GM12878 (cell line): Measurements from ENCODE around the gene RAPGEF6. TPM values are rescaled to one million over a fixed set of nuclear protein-coding genes. Genes with fewer than 3 reads are reported as not detected.

Source experiments
- ATAC-seq: fragments of 200-7000 bp; cut with Tn5 transposase; 3 replicates; pipeline ENCODE4 v1.9.1; 2020; ENCODE audit warnings: mild to moderate bottlenecking, moderate library complexity
- BruUV-seq: library from RNA; stranded (reverse); fragments of 400-500 nt; replicated peaks from 2 replicates; lab custom pipeline; 2021; lab: Mats Ljungman, UMichigan
- CTCF ChIA-PET: fragments of 300-600 bp; sonication (Branson Sonifier 250); formaldehyde crosslinking; extraction: SDS; loops from one replicate; lab custom pipeline; 2021; ENCODE audit warnings: inconsistent platforms; lab: Yijun Ruan, JAX
- POLR2A ChIA-PET: fragments of 350-600 bp; formaldehyde crosslinking; extraction: SDS; loops from one replicate; lab custom pipeline; 2021; ENCODE audit warnings: inconsistent platforms; lab: Charles Lee
- RAD21 ChIA-PET: fragments of 300-600 bp; sonication (Branson Sonifier 250); formaldehyde crosslinking; loops from one replicate; lab custom pipeline; 2023; ENCODE audit warnings: antibody characterized with exemption; ENCODE audit not compliant: unreplicated experiment; lab: Charles Lee
- SMC1A ChIA-PET: fragments of 300-600 bp; sonication (Branson Sonifier 250); formaldehyde crosslinking; loops from one replicate; lab custom pipeline; 2023; ENCODE audit not compliant: unreplicated experiment, uncharacterized antibody; lab: Charles Lee
- DNase-seq: peaks from one replicate; pipeline ENCODE4 v3.0.0-alpha.2; 2011; ENCODE audit warnings: low read depth, low spot score
- FAIRE-seq: peaks from 3 replicates; lab custom pipeline; 2011; peaks lifted over from hg19 to GRCh38; lab: Jason Lieb, UNC
- H2AFZ ChIP-seq: 2 replicates; pipeline ENCODE4 v1.6.0; 2011; ENCODE audit warnings: low read depth, low read length, control low read depth; ENCODE audit not compliant: control insufficient read depth
- H3K27ac ChIP-seq: 2 replicates; pipeline ENCODE4 v1.5.1; 2011; ENCODE audit warnings: control low read depth; ENCODE audit not compliant: control insufficient read depth, insufficient read depth
- H3K27me3 ChIP-seq, 2 experiments: replicated peaks in 1 of 2; 2 replicates each; pipeline versions ENCODE4 v1.6.0 to v1.6.1; 2011; ENCODE audit warnings: low read length in 1 of 2; ENCODE audit not compliant: control insufficient read depth in 2 of 2, insufficient read depth in 2 of 2
- H3K36me3 ChIP-seq, 2 experiments: 2 replicates each; pipeline ENCODE4 v1.5.1; 2011; ENCODE audit warnings: low read length in 1 of 2; ENCODE audit not compliant: control insufficient read depth in 2 of 2, insufficient read depth in 2 of 2
- H3K4me1 ChIP-seq: 2 replicates; pipeline ENCODE4 v1.6.1; 2011; ENCODE audit warnings: mild to moderate bottlenecking, low read length, moderate library complexity, mixed read lengths; ENCODE audit not compliant: control insufficient read depth, insufficient read depth
- H3K4me2 ChIP-seq: 2 replicates; pipeline ENCODE4 v1.6.0; 2011; ENCODE audit warnings: control low read depth; ENCODE audit not compliant: control insufficient read depth, insufficient read depth
- H3K4me3 ChIP-seq: fragments of 200-600 bp; sonication (generic); 2 replicates; pipeline ENCODE4 v1.5.1; 2016
- H3K79me2 ChIP-seq: 2 replicates; pipeline ENCODE4 v1.6.0; 2011; ENCODE audit warnings: low read length; ENCODE audit not compliant: control insufficient read depth, insufficient read depth
- H3K9ac ChIP-seq: 2 replicates; pipeline ENCODE4 v1.8.0; 2011; ENCODE audit warnings: low read length, control low read depth, mixed read lengths; ENCODE audit not compliant: control insufficient read depth, insufficient read depth
- H3K9me3 ChIP-seq: replicated peaks from 3 replicates; pipeline ENCODE4 v1.5.1; 2011; ENCODE audit warnings: mild to moderate bottlenecking, low read length; ENCODE audit not compliant: control insufficient read depth, insufficient read depth
- H4K20me1 ChIP-seq: 2 replicates; pipeline ENCODE4 v1.6.0; 2011; ENCODE audit not compliant: control insufficient read depth, insufficient read depth
- BCL11A ChIP-seq: IDR thresholded peaks from 2 replicates; pipeline ENCODE4 v1.6.1; 2011; ENCODE audit warnings: low read depth, low read length
- CHD4 ChIP-seq: fragments of 200-600 bp; sonication (generic); IDR thresholded peaks from 2 replicates; pipeline ENCODE4 v1.6.1; 2016; ENCODE audit warnings: mild to moderate bottlenecking
- DPF2 ChIP-seq: fragments of 450-650 bp; IDR thresholded peaks from 2 replicates; pipeline ENCODE4 v1.6.1; 2017; ENCODE audit warnings: mild to moderate bottlenecking
- FOXM1 ChIP-seq: IDR thresholded peaks from 2 replicates; pipeline ENCODE4 v1.6.1; 2012; ENCODE audit warnings: low read depth, mild to moderate bottlenecking, inconsistent platforms, low read length, moderate library complexity
- JUND ChIP-seq: IDR thresholded peaks from 2 replicates; pipeline ENCODE4 v1.6.1; 2012; ENCODE audit warnings: low read depth, mild to moderate bottlenecking, low read length, improper control_type of control experiment, moderate library complexity
- MTA3 ChIP-seq: IDR thresholded peaks from 2 replicates; pipeline ENCODE4 v1.6.1; 2012; ENCODE audit warnings: low read length, inconsistent platforms, borderline replicate concordance
- PML ChIP-seq: IDR thresholded peaks from 2 replicates; pipeline ENCODE4 v1.6.1; 2012; ENCODE audit warnings: low read length, inconsistent platforms
- RAD51 ChIP-seq: fragments of 450-650 bp; IDR thresholded peaks from 2 replicates; pipeline ENCODE4 v1.6.1; 2016; ENCODE audit warnings: moderate library complexity, mild to moderate bottlenecking, inconsistent platforms
- SREBF2 ChIP-seq: IDR thresholded peaks from 2 replicates; pipeline ENCODE4 v1.6.1; 2012; ENCODE audit warnings: mild to moderate bottlenecking, low read length
- STAT3 ChIP-seq: IDR thresholded peaks from 2 replicates; pipeline ENCODE4 v1.6.1; 2011; ENCODE audit warnings: low read depth, low read length, improper control_type of control experiment
- USF1 ChIP-seq: IDR thresholded peaks from 2 replicates; pipeline ENCODE4 v1.6.1; 2011; ENCODE audit warnings: borderline replicate concordance, low read depth, mild to moderate bottlenecking, moderate library complexity, mixed read lengths, low read length; ENCODE audit not compliant: insufficient read depth; ENCODE audit errors: extremely low read length
- WGBS: methylation state at CpG from one replicate; pipeline ENCODE4 v1.1.6; 2016; ENCODE audit warnings: low lambda C conversion rate; ENCODE audit not compliant: insufficient replicate concordance, insufficient coverage; ENCODE audit errors: missing lambda C conversion rate; 5-methylcytosine and 5-hydroxymethylcytosine counted together
- in situ Hi-C: fragments of 300-500 bp; cut with MboI; formaldehyde crosslinking; loops from 9 replicates; pipeline ENCODE4 v1.14.3; 2018; ENCODE audit warnings: mixed read lengths
- intact Hi-C: fragments of 100-400 bp; cut with micrococcal nuclease; formaldehyde crosslinking; loops from one replicate; pipeline ENCODE4 v1.14.2; 2022; ENCODE audit not compliant: unreplicated experiment
- polyA plus RNA-seq, 11 experiments: library from polyadenylated mRNA; depleted of rRNA in 4 of 11; unstranded in 6 of 11; stranded (reverse) in 5 of 11; fragments of >200 nt; fragmentation: Nextera tagmentation in 4 of 11; fragmentation: Illumina TruSeq in 1 of 11; extraction: Ambion mirVana in 4 of 11; extraction: Trizol in 1 of 11; gene quantifications; 1 replicate in 1 of 11; 2 replicates in 10 of 11; pipeline versions ENCODE4 v1.2.1 to v1.2.3, GENCODE V29; 2011 to 2016; ENCODE audit warnings: inconsistent platforms in 2 of 11, missing spikeins in 2 of 11, low read depth in 1 of 11
- total RNA-seq, 4 experiments: library from RNA; depleted of rRNA in 3 of 4; stranded (reverse); fragments of >200 nt in 3 of 4; fragmentation: Illumina TruSeq in 1 of 4; extraction: Trizol in 1 of 4; gene quantifications; 2 replicates each; pipeline versions ENCODE4 v1.2.1 to v1.2.3, GENCODE V29; 2013 to 2021
- TF ChIP-seq, protein P1 (sequence below): fragments of 450-650 bp; IDR thresholded peaks from 2 replicates; pipeline ENCODE4 v1.6.1; 2017; ENCODE audit warnings: borderline replicate concordance
- TF ChIP-seq, protein P2 (sequence below): IDR thresholded peaks from 2 replicates; pipeline ENCODE4 v1.6.1; 2011; ENCODE audit warnings: low read depth, mild to moderate bottlenecking, low read length, moderate library complexity, borderline replicate concordance; ENCODE audit errors: extremely low read depth

Gene RAPGEF6
- total and polyA plus RNA-seq, 10 of the 15 experiments (the other 5 are each of a cell fraction or from before 2014, with no cell fraction given) = 2.9 to 24.0 (median 14.2) TPM

DNA sequence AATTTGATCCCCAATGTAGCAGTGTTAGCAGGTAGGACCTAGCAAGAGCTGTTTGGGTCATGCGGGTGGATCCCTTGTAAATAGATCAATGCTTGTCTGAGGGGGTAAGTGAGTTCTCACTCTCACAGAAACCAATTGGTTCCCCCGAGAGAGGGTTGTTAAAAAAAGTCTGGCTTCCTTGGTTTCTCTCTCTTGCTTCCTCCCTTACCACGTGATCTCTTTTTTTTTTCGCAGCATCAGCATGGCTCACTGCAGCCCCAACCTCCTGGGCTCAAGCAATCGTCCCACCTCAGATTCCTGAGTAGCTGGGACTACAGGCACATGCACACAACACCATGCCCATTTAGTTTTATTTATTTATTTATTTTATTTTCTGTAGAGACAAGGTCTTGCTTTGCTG lies 26.4 kb downstream of the RAPGEF6 start:
- no peak for TF ChIP-seq DPF2
- TF ChIP-seq USF1 = peak; percentile 4
- no peak for TF ChIP-seq PML
- peak; percentile 28; the same call in 1 of the 2 replicates for TF ChIP-seq RAD51
- Histone ChIP-seq H3K27ac (no peak overlapping the region; the same call in 1 of the 2 replicates), H3K79me2 (peaks cover 75% of the 10 kb centered on the region), H2AFZ (no peak overlapping the region), H3K9me3 (no peaks in the 10 kb centered on the region; the same call in 2 of the 3 replicates), H3K9ac (no peak overlapping the region), H3K4me2 (peak overlapping the region; percentile 38; the same call in 1 of the 2 replicates), H3K36me3 (peaks cover 0 to 2% of the 10 kb centered on the region in 2 experiments; a peak in 1 of 4 replicates), H4K20me1 (no peaks in the 10 kb centered on the region), H3K4me1 (peaks cover 4% of the 10 kb centered on the region), H3K4me3 (no peak overlapping the region), H3K27me3 (no peaks in the 10 kb centered on the region)
- ChIA-PET POLR2A (no interaction called here), SMC1A (interaction anchor here (0.6 to 2.8 kb wide), 4 partner anchors 22 to 396 kb away, joined by 3 to 9 read pairs (median 4); no protein-coding TSS in a partner anchor), CTCF (interaction anchor here (0.7 kb wide), 2 partner anchors 19 to 205 kb away, joined by 3 read pairs; no protein-coding TSS in a partner anchor), RAD21 (no interaction called here)
- no TSS peak for BruUV-seq
- intact Hi-C loops = no loop called here
- DNase-seq (no peak), FAIRE-seq (no peak), ATAC-seq (no peak; the same call in 1 of the 3 replicates)
- WGBS = 32% methylated on average over 3 of the region's 5 CpGs
- in situ Hi-C loops = no loop called here

DNA sequence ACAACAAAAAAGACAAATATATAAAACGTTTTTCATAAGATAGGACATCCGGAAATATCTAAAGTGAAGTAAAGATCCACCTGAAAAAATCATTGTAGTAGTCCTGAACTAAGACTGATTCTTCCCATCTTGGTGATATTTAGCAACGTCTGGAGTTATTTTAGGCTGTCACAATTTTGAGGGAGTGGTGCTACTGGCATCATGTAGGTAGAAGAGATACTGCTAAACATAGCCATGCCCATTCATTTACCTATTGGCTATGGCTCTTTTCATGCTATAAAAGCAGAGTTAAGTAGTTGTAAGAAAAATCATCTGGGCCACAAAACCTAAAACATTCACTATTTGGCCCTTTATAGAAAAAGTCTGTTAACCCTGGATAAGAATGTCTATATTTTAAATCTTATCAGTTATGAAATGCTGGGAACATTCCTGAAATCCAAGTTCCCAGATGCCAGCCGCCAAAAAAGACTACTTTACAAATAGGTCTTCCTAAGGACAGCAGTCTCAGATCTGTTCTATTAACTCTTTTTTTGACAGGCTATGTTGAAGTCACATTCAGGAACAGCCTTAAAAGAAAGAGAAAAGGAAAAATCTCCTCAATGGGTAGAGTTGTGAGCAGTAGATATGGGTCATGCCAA lies 27.0 kb downstream of the RAPGEF6 start:
- no peak for FAIRE-seq
- no peaks in the 10 kb centered on the region; the same call in 2 of the 3 replicates for H3K9me3 ChIP-seq
- H3K36me3 ChIP-seq = peaks cover 0 to 2% of the 10 kb centered on the region in 2 experiments; a peak in 1 of 4 replicates
- ChIA-PET CTCF (interaction anchor here (0.7 kb wide), 2 partner anchors 19 to 205 kb away, joined by 3 read pairs; no protein-coding TSS in a partner anchor), POLR2A (no interaction called here)
- H3K27ac ChIP-seq = no peak overlapping the region; the same call in 1 of the 2 replicates
- no peak for ATAC-seq
- no peak overlapping the region for H2AFZ ChIP-seq
- H3K4me3 ChIP-seq = no peak overlapping the region
- 78% methylated on average over 4 of the region's 4 CpGs for WGBS
- no peaks in the 10 kb centered on the region for H3K27me3 ChIP-seq
- H3K9ac ChIP-seq = no peak overlapping the region
- no TSS peak for BruUV-seq
- peaks cover 4% of the 10 kb centered on the region for H3K4me1 ChIP-seq
- TF ChIP-seq BCL11A = no peak
- no peak for TF ChIP-seq CHD4
- no peak for TF ChIP-seq JUND
- no peak for TF ChIP-seq STAT3
- TF ChIP-seq, protein P1, sequence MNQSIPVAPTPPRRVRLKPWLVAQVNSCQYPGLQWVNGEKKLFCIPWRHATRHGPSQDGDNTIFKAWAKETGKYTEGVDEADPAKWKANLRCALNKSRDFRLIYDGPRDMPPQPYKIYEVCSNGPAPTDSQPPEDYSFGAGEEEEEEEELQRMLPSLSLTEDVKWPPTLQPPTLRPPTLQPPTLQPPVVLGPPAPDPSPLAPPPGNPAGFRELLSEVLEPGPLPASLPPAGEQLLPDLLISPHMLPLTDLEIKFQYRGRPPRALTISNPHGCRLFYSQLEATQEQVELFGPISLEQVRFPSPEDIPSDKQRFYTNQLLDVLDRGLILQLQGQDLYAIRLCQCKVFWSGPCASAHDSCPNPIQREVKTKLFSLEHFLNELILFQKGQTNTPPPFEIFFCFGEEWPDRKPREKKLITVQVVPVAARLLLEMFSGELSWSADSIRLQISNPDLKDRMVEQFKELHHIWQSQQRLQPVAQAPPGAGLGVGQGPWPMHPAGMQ = no peak
- no peak for TF ChIP-seq SREBF2
- no peak for TF ChIP-seq MTA3
- TF ChIP-seq, protein P2, sequence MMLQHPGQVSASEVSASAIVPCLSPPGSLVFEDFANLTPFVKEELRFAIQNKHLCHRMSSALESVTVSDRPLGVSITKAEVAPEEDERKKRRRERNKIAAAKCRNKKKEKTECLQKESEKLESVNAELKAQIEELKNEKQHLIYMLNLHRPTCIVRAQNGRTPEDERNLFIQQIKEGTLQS = no peak
- no peak for TF ChIP-seq FOXM1
- TF ChIP-seq, all 136 proteins: peak for 0
- ChIA-PET RAD21 (no interaction called here), SMC1A (interaction anchor here (0.6 to 1.2 kb wide), 3 partner anchors 39 to 396 kb away, joined by 3 to 4 read pairs (median 3); no protein-coding TSS in a partner anchor)
- intact Hi-C loops (no loop called here), in situ Hi-C loops (no loop called here)
- H3K4me2 ChIP-seq = no peak overlapping the region; the same call in 1 of the 2 replicates
- peaks cover 72% of the 10 kb centered on the region for H3K79me2 ChIP-seq
- DNase-seq = no peak
- no peaks in the 10 kb centered on the region for H4K20me1 ChIP-seq
